CD14-positive monocyte (primary cell): ENCODE results near the gene CLRN3. TPM values are rescaled to one million over a fixed set of nuclear protein-coding genes. Genes with fewer than 3 reads are reported as not detected.
A peak's percentile ranks its signal among the peaks of the same experiment; 100 is the strongest.

Source experiments
- DNase-seq, 3 donors: peaks; one replicate each; pipeline ENCODE4 v3.0.0-alpha.2; 2011 to 2022
- H2AFZ ChIP-seq: 2 replicates; pipeline ENCODE4 v1.6.0; 2012; ENCODE audit warnings: mild to moderate bottlenecking, low read depth, low read length, inconsistent platforms; ENCODE audit not compliant: insufficient read depth, poor library complexity, severe bottlenecking
- H3K27ac ChIP-seq, 2 donors: 1 replicate in 1 of 2; 2 replicates in 1 of 2; pipeline ENCODE4 v1.5.1; 2012 to 2013; ENCODE audit warnings: low read length in 2 of 2, control low read depth in 1 of 2, inconsistent platforms in 1 of 2, low read depth in 1 of 2, mild to moderate bottlenecking in 1 of 2
- H3K27me3 ChIP-seq, 2 donors: one replicate each; pipeline versions ENCODE4 v1.6.0 to v1.6.1; 2011 to 2013; ENCODE audit warnings: low read length in 2 of 2; ENCODE audit not compliant: control insufficient read depth in 2 of 2, insufficient read depth in 2 of 2
- H3K36me3 ChIP-seq, 2 donors: replicated peaks in 1 of 2; 1 replicate in 1 of 2; 2 replicates in 1 of 2; pipeline versions ENCODE4 v1.5.1 to v1.6.1; 2012 to 2013; ENCODE audit warnings: low read length in 2 of 2, control low read depth in 1 of 2, inconsistent platforms in 1 of 2, mild to moderate bottlenecking in 1 of 2; ENCODE audit not compliant: insufficient read depth in 2 of 2, control insufficient read depth in 1 of 2
- H3K4me1 ChIP-seq, 2 donors: 1 replicate in 1 of 2; 2 replicates in 1 of 2; pipeline versions ENCODE4 v1.5.1 to v1.6.1; 2012 to 2013; ENCODE audit warnings: low read length in 2 of 2, control low read depth in 1 of 2, inconsistent platforms in 1 of 2, mild to moderate bottlenecking in 1 of 2, moderate library complexity in 1 of 2; ENCODE audit not compliant: insufficient read depth in 2 of 2, control insufficient read depth in 1 of 2
- H3K4me2 ChIP-seq: replicated peaks from 2 replicates; pipeline ENCODE3; 2012; ENCODE audit warnings: low read length, moderate library complexity, mild to moderate bottlenecking; ENCODE audit not compliant: poor library complexity, severe bottlenecking; ENCODE audit errors: extremely low read depth
- H3K4me3 ChIP-seq, 3 experiments: fragments of 200-600 bp in 1 of 3; sonication (generic) in 1 of 3; replicated peaks in 1 of 3; 1 replicate in 2 of 3; 2 replicates in 1 of 3; pipeline ENCODE4 v1.5.1; 2011 to 2013; ENCODE audit warnings: low read length in 3 of 3, mild to moderate bottlenecking in 3 of 3, control low read depth in 2 of 3, low read depth in 2 of 3, inconsistent platforms in 1 of 3, moderate library complexity in 1 of 3
- H3K79me2 ChIP-seq: 2 replicates; pipeline ENCODE4 v1.6.0; 2012; ENCODE audit warnings: mild to moderate bottlenecking, control low read depth, inconsistent platforms, low read length, moderate library complexity; ENCODE audit not compliant: insufficient read depth
- H3K9ac ChIP-seq: 2 replicates; pipeline ENCODE4 v1.6.0; 2017; ENCODE audit warnings: low read length, mild to moderate bottlenecking; ENCODE audit not compliant: insufficient read depth, poor library complexity, severe bottlenecking
- H3K9me3 ChIP-seq, 2 donors: replicated peaks in 1 of 2; 1 replicate in 1 of 2; 2 replicates in 1 of 2; pipeline versions ENCODE4 v1.5.1 to v1.6.1; 2012 to 2013; ENCODE audit warnings: low read length in 2 of 2, control low read depth in 1 of 2; ENCODE audit not compliant: control insufficient read depth in 1 of 2, insufficient read depth in 1 of 2
- H4K20me1 ChIP-seq: 2 replicates; pipeline ENCODE4 v1.6.0; 2012; ENCODE audit warnings: mild to moderate bottlenecking, low read length, control low read depth, moderate library complexity; ENCODE audit not compliant: insufficient read depth
- H3K27ac Mint-ChIP-seq, 7 donors: one replicate each; pipeline ENCODE4 v1.8.0; 2020; ENCODE audit warnings: mild to moderate bottlenecking in 7 of 7, mixed read lengths in 7 of 7, moderate library complexity in 6 of 7, inconsistent platforms in 2 of 7
- H3K27me3 Mint-ChIP-seq, 3 donors: one replicate each; pipeline ENCODE4 v1.8.0; 2021 to 2022; ENCODE audit warnings: low read depth in 3 of 3, mild to moderate bottlenecking in 3 of 3, mixed read lengths in 3 of 3, moderate library complexity in 3 of 3, inconsistent platforms in 1 of 3
- H3K36me3 Mint-ChIP-seq, 2 donors: one replicate each; pipeline ENCODE4 v1.8.0; 2020; ENCODE audit warnings: mixed read lengths in 2 of 2, inconsistent platforms in 1 of 2, mild to moderate bottlenecking in 1 of 2
- H3K4me1 Mint-ChIP-seq: one replicate; pipeline ENCODE4 v1.8.0; 2020; ENCODE audit warnings: mild to moderate bottlenecking, mixed read lengths
- H3K4me3 Mint-ChIP-seq, 2 donors: one replicate each; pipeline ENCODE4 v1.8.0; 2020; ENCODE audit warnings: mild to moderate bottlenecking in 2 of 2, mixed read lengths in 2 of 2, moderate library complexity in 1 of 2
- H3K9me3 Mint-ChIP-seq, 7 donors: one replicate each; pipeline ENCODE4 v1.8.0; 2020 to 2022; ENCODE audit warnings: mixed read lengths in 7 of 7, mild to moderate bottlenecking in 6 of 7, moderate library complexity in 6 of 7, inconsistent platforms in 2 of 7
- CTCF ChIP-seq: fragments of 200-600 bp; IDR thresholded peaks from one replicate; pipeline ENCODE4 v1.8.0; 2022; ENCODE audit warnings: antibody characterized with exemption, mild to moderate bottlenecking
- WGBS: methylation state at CpG from one replicate; pipeline ENCODE4 v1.1.5; 2013; ENCODE audit warnings: missing lambda C conversion rate; ENCODE audit not compliant: insufficient coverage; 5-methylcytosine and 5-hydroxymethylcytosine counted together
- intact Hi-C, 2 donors: fragments of 100-400 bp; cut with micrococcal nuclease; formaldehyde crosslinking; loops; one replicate each; pipeline versions ENCODE4 v1.15.0 to v1.15.1; 2023
- polyA plus RNA-seq, 3 donors: library from polyadenylated mRNA; depleted of rRNA in 1 of 3; unstranded in 2 of 3; stranded (reverse) in 1 of 3; fragments of 300-500 nt in 2 of 3; fragments of >200 nt in 1 of 3; fragmentation: Illumina TruSeq in 2 of 3; gene quantifications; 1 replicate in 2 of 3; 2 replicates in 1 of 3; pipeline ENCODE4 v1.2.3, GENCODE V29; 2012 to 2021

CLRN3 gene
- polyA plus RNA-seq, 3 donors, result 0.16 TPM; not detected in 2

GRCh38 chr10:127923646-127924045 lies 30.9 kb upstream of the CLRN3 start:
- Histone ChIP-seq H3K27me3 (no peaks in the 10 kb centered on the region), H2AFZ (no peak overlapping the region), H4K20me1 (peaks cover 6% of the 10 kb centered on the region), H3K9ac (no peak overlapping the region), H3K79me2 (peaks cover 96% of the 10 kb centered on the region), H3K9me3 (no peaks in the 10 kb centered on the region), H3K4me2 (no peak overlapping the region), H3K4me1 (peaks cover 98 to 100% of the 10 kb centered on the region in 2 donors), H3K36me3 (no peaks in the 10 kb centered on the region), H3K27ac (peak overlapping the region; percentile 76 to 91), H3K4me3 (no peak overlapping the region)
- intact Hi-C loops, result loop anchor here in 1 of 2 donors (5.0 kb wide), 1 partner anchor 69 kb away; no protein-coding TSS in a partner anchor
- H3K4me3 Mint-ChIP-seq, result no peak overlapping the region
- WGBS, result 40% methylated on average over 1 of the region's 1 CpG
- peaks cover 99% of the 10 kb centered on the region for H3K4me1 Mint-ChIP-seq
- peak overlapping the region; percentile 86 to 96 (median 94) for H3K27ac Mint-ChIP-seq
- peaks cover 0 to 2% (median 0%) of the 10 kb centered on the region in 7 donors for H3K9me3 Mint-ChIP-seq
- DNase-seq, result no peak
- TF ChIP-seq CTCF, result no peak
- no peaks in the 10 kb centered on the region for H3K27me3 Mint-ChIP-seq
- peaks cover 5 to 14% of the 10 kb centered on the region in 2 donors for H3K36me3 Mint-ChIP-seq

GRCh38 chr10:127922675-127923366 lies 30.1 kb upstream of the CLRN3 start:
- H3K4me2 ChIP-seq, result peak overlapping the region; percentile 28
- H3K36me3 ChIP-seq, result no peaks in the 10 kb centered on the region
- TF ChIP-seq CTCF, result no peak
- H3K27me3 Mint-ChIP-seq, result no peaks in the 10 kb centered on the region
- peaks cover 98 to 100% of the 10 kb centered on the region in 2 donors for H3K4me1 ChIP-seq
- peaks cover 6% of the 10 kb centered on the region for H4K20me1 ChIP-seq
- 97% methylated on average over 6 of the region's 12 CpGs for WGBS
- peak overlapping the region; percentile 76 to 91 for H3K27ac ChIP-seq
- peaks cover 99% of the 10 kb centered on the region for H3K4me1 Mint-ChIP-seq
- DNase-seq, result no peak
- H3K9ac ChIP-seq, result peak overlapping the region; percentile 41
- peaks cover 0 to 2% (median 0%) of the 10 kb centered on the region in 7 donors for H3K9me3 Mint-ChIP-seq
- intact Hi-C loops, result loop anchor here in 1 of 2 donors (5.0 kb wide), 1 partner anchor 69 kb away; no protein-coding TSS in a partner anchor
- no peaks in the 10 kb centered on the region for H3K9me3 ChIP-seq
- no peak overlapping the region for H3K4me3 Mint-ChIP-seq
- peak overlapping the region in 1 of 3 experiments; percentile 67 for H3K4me3 ChIP-seq
- peak overlapping the region; percentile 87 to 96 (median 95) for H3K27ac Mint-ChIP-seq
- no peak overlapping the region for H2AFZ ChIP-seq
- peaks cover 90% of the 10 kb centered on the region for H3K79me2 ChIP-seq
- H3K27me3 ChIP-seq, result no peaks in the 10 kb centered on the region
- H3K36me3 Mint-ChIP-seq, result peaks cover 5 to 14% of the 10 kb centered on the region in 2 donors
